GM23338 (cell line): ENCODE data around the gene ST8SIA4.

Source experiments
- CREB1 ChIP-seq: fragments of 250-450 bp; sonication (Bioruptor Pico); IDR thresholded peaks from 2 replicates; pipeline ENCODE4 v1.5.0; 2020; ENCODE audit warnings: low read depth, mild to moderate bottlenecking, moderate library complexity
- CTCF ChIP-seq, 2 experiments: fragments of 200-600 bp in 1 of 2; sonication (generic) in 1 of 2; conservative IDR thresholded peaks; 2 replicates each; pipeline versions ENCODE4 v1.5.1 to v1.6.1; 2016 to 2017; ENCODE audit warnings: antibody characterized with exemption in 2 of 2, low read depth in 2 of 2, mild to moderate bottlenecking in 2 of 2, moderate library complexity in 1 of 2
- EZH2 ChIP-seq: fragments of 200-600 bp; sonication (generic); IDR thresholded peaks from one replicate; pipeline ENCODE4 v1.8.0; 2017; ENCODE audit warnings: antibody characterized with exemption, mild to moderate bottlenecking, low read depth; ENCODE audit not compliant: unreplicated experiment
- EZH2phosphoT487 ChIP-seq: fragments of 200-600 bp; sonication (generic); IDR thresholded peaks from one replicate; pipeline ENCODE4 v1.8.1; 2018; ENCODE audit warnings: antibody characterized with exemption; ENCODE audit not compliant: unreplicated experiment
- POLR2AphosphoS5 ChIP-seq: IDR thresholded peaks from 2 replicates; pipeline ENCODE4 v1.6.1; 2016; ENCODE audit warnings: antibody characterized with exemption, low read depth
- REST ChIP-seq: IDR thresholded peaks from one replicate; pipeline ENCODE4 v1.6.1; 2018; ENCODE audit warnings: antibody characterized with exemption; ENCODE audit not compliant: unreplicated experiment
- ZNF114 ChIP-seq: fragments of 250-450 bp; sonication (Bioruptor Pico); IDR thresholded peaks from 2 replicates; pipeline ENCODE4 v1.5.0; 2020; ENCODE audit warnings: mild to moderate bottlenecking, moderate library complexity
- ZNF331 ChIP-seq: fragments of 250-450 bp; sonication (Bioruptor Pico); IDR thresholded peaks from 2 replicates; pipeline ENCODE4 v1.5.0; 2020; ENCODE audit warnings: low read depth, mild to moderate bottlenecking, moderate library complexity

GRCh38 chr5:100792781-100793180 lies 110.3 kb downstream of the ST8SIA4 start:
- TF ChIP-seq CTCF (conservative IDR thresholded peaks at IDR 0.05; ENCODE audit: low read depth in 2 of 2) (no peak), EZH2 (no peak), EZH2phosphoT487 (no peak), POLR2AphosphoS5 (no peak), CREB1 (CRISPR knock-in tag) (no peak), REST (no peak), ZNF114 (CRISPR knock-in tag) (no peak), ZNF331 (CRISPR knock-in tag) (no peak)
